PC-3 (cell line): ENCODE results near the gene PITX3. TPM values are rescaled to one million over a fixed set of nuclear protein-coding genes. Genes with fewer than 3 reads are reported as not detected.

Experiments used
- ATAC-seq: fragments of 200-7000 bp; cut with Tn5 transposase; 2 replicates; pipeline ENCODE4 v1.9.1; 2020; ENCODE audit warnings: mild to moderate bottlenecking, moderate library complexity
- BruUV-seq: library from RNA; stranded (reverse); fragments of 400-500 nt; replicated peaks from 2 replicates; lab custom pipeline; 2021; lab: Mats Ljungman, UMichigan
- CTCF ChIA-PET: fragments of 300-600 bp; sonication (Branson Sonifier 250); formaldehyde crosslinking; loops from one replicate; lab custom pipeline; 2022; ENCODE audit warnings: antibody characterized with exemption; lab: Charles Lee
- POLR2A ChIA-PET: fragments of 300-600 bp; sonication (Branson Sonifier 250); formaldehyde crosslinking; loops from one replicate; lab custom pipeline; 2022; ENCODE audit warnings: antibody characterized with exemption; ENCODE audit not compliant: unreplicated experiment; lab: Charles Lee
- DNase-seq: peaks from one replicate; pipeline ENCODE4 v3.0.0-alpha.2; 2015
- H2AFZ ChIP-seq: fragments of 300-600 bp; sonication (generic); 2 replicates; pipeline ENCODE4 v1.6.0; 2016; ENCODE audit warnings: antibody characterized with exemption, low read length
- H3F3A ChIP-seq: fragments of 300-600 bp; sonication (generic); one replicate; pipeline ENCODE4 v1.6.0; 2017; ENCODE audit warnings: antibody characterized with exemption, low read length, control low read depth, mild to moderate bottlenecking; ENCODE audit not compliant: unreplicated experiment
- H3K27ac ChIP-seq: fragments of 300-600 bp; sonication (generic); 2 replicates; pipeline ENCODE4 v1.5.1; 2016; ENCODE audit warnings: mild to moderate bottlenecking, low read length
- H3K27me3 ChIP-seq: fragments of 300-600 bp; sonication (generic); 2 replicates; pipeline ENCODE4 v1.6.1; 2016; ENCODE audit warnings: low read length, mixed read lengths
- H3K36me3 ChIP-seq: fragments of 300-600 bp; sonication (generic); 2 replicates; pipeline ENCODE4 v1.6.1; 2016; ENCODE audit warnings: low read depth, mixed run types, low read length, mixed read lengths
- H3K4me1 ChIP-seq: fragments of 300-600 bp; sonication (generic); 2 replicates; pipeline ENCODE4 v1.5.1; 2016; ENCODE audit warnings: low read length; ENCODE audit not compliant: insufficient read depth
- H3K4me2 ChIP-seq: fragments of 300-600 bp; sonication (generic); 2 replicates; pipeline ENCODE4 v1.6.0; 2016; ENCODE audit warnings: low read length
- H3K4me3 ChIP-seq: fragments of 300-600 bp; sonication (generic); 2 replicates; pipeline ENCODE4 v1.5.1; 2016; ENCODE audit warnings: mild to moderate bottlenecking, low read length, mixed read lengths
- H3K79me2 ChIP-seq: fragments of 300-600 bp; sonication (generic); 2 replicates; pipeline ENCODE4 v1.6.1; 2017; ENCODE audit warnings: low read length, mixed read lengths
- H3K9ac ChIP-seq: fragments of 300-600 bp; sonication (generic); 2 replicates; pipeline ENCODE4 v1.6.0; 2016; ENCODE audit warnings: mild to moderate bottlenecking, low read length
- H3K9me2 ChIP-seq: fragments of 300-600 bp; sonication (generic); replicated peaks from 2 replicates; pipeline ENCODE4 v1.6.1; 2016; ENCODE audit warnings: mixed run types, low read length, mixed read lengths
- H3K9me3 ChIP-seq: fragments of 300-600 bp; sonication (generic); 2 replicates; pipeline ENCODE4 v1.6.1; 2016; ENCODE audit warnings: low read length, mixed read lengths
- H4K20me1 ChIP-seq: fragments of 300-600 bp; sonication (generic); 2 replicates; pipeline ENCODE4 v1.6.1; 2016; ENCODE audit warnings: low read length, mixed read lengths
- EZH2 ChIP-seq: fragments of 300-600 bp; sonication (generic); IDR thresholded peaks from one replicate; pipeline ENCODE4 v1.6.1; 2017; ENCODE audit warnings: antibody characterized with exemption, mild to moderate bottlenecking, low read length; ENCODE audit not compliant: unreplicated experiment
- EZH2phosphoT487 ChIP-seq: fragments of 300-600 bp; sonication (generic); IDR thresholded peaks from 2 replicates; pipeline ENCODE4 v1.6.1; 2018; ENCODE audit warnings: mild to moderate bottlenecking, antibody characterized with exemption, low read length, borderline replicate concordance
- intact Hi-C: fragments of 100-400 bp; cut with micrococcal nuclease; formaldehyde crosslinking; loops from 2 replicates; pipeline ENCODE4 v1.9.0; 2023
- total RNA-seq: library from RNA; depleted of rRNA; stranded (reverse); fragments of >200 nt; gene quantifications from 2 replicates; pipeline ENCODE4 v1.2.3, GENCODE V29; 2014
- TF ChIP-seq, protein P1 (sequence below): fragments of 300-600 bp; sonication (generic); conservative IDR thresholded peaks from 2 replicates; pipeline ENCODE4 v1.5.1; 2017; ENCODE audit warnings: antibody characterized with exemption, low read depth, mild to moderate bottlenecking, low read length

PITX3 gene
- total RNA-seq, 1 experiment from 2014 or later = not detected

DNA sequence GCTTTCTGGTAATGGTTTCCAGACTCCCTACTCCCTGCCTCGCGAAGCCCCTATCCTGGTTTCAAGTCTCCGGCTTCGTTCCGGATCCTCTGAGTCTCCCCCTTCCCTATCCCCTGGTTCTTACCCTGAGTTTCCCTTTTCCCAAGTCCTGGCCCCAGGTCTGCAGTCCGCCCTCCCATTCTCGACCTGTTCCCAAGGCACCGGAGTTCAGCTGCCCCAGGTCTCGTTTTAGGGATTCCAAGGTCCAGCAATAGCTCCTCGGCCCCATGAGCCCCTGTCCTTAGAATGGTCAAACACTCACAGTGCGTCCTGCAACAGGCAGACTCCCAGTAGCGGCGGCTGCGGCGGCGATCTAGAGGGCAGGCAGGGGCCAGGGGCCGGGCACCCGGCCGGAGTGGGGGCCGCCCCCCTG is 274 bp downstream of the PITX3 start:
- ChIA-PET POLR2A (no interaction called here), CTCF (interaction anchor here (0.6 kb wide), 1 partner anchor 111 kb away, joined by 3 read pairs; no protein-coding TSS in a partner anchor)
- intact Hi-C loops = no loop called here
- peaks cover 15% of the 10 kb centered on the region for H3K4me1 ChIP-seq
- no TSS peak for BruUV-seq
- no peaks in the 10 kb centered on the region for H4K20me1 ChIP-seq
- H2AFZ ChIP-seq = peak overlapping the region; percentile 95
- H3F3A ChIP-seq = no peaks in the 10 kb centered on the region
- H3K9me2 ChIP-seq = no peaks in the 10 kb centered on the region
- peaks cover 6% of the 10 kb centered on the region for H3K79me2 ChIP-seq
- peak overlapping the region; percentile 92 for H3K4me2 ChIP-seq
- H3K4me3 ChIP-seq = peak overlapping the region; percentile 70
- TF ChIP-seq EZH2phosphoT487 = no peak
- TF ChIP-seq, protein P1, sequence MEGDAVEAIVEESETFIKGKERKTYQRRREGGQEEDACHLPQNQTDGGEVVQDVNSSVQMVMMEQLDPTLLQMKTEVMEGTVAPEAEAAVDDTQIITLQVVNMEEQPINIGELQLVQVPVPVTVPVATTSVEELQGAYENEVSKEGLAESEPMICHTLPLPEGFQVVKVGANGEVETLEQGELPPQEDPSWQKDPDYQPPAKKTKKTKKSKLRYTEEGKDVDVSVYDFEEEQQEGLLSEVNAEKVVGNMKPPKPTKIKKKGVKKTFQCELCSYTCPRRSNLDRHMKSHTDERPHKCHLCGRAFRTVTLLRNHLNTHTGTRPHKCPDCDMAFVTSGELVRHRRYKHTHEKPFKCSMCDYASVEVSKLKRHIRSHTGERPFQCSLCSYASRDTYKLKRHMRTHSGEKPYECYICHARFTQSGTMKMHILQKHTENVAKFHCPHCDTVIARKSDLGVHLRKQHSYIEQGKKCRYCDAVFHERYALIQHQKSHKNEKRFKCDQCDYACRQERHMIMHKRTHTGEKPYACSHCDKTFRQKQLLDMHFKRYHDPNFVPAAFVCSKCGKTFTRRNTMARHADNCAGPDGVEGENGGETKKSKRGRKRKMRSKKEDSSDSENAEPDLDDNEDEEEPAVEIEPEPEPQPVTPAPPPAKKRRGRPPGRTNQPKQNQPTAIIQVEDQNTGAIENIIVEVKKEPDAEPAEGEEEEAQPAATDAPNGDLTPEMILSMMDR = no peak
- TF ChIP-seq EZH2 = no peak
- H3K27ac ChIP-seq = no peak overlapping the region
- H3K9ac ChIP-seq = no peak overlapping the region
- no peaks in the 10 kb centered on the region for H3K36me3 ChIP-seq
- DNase-seq = no peak
- H3K9me3 ChIP-seq = no peaks in the 10 kb centered on the region
- no peaks in the 10 kb centered on the region for H3K27me3 ChIP-seq
- no peak for ATAC-seq

DNA sequence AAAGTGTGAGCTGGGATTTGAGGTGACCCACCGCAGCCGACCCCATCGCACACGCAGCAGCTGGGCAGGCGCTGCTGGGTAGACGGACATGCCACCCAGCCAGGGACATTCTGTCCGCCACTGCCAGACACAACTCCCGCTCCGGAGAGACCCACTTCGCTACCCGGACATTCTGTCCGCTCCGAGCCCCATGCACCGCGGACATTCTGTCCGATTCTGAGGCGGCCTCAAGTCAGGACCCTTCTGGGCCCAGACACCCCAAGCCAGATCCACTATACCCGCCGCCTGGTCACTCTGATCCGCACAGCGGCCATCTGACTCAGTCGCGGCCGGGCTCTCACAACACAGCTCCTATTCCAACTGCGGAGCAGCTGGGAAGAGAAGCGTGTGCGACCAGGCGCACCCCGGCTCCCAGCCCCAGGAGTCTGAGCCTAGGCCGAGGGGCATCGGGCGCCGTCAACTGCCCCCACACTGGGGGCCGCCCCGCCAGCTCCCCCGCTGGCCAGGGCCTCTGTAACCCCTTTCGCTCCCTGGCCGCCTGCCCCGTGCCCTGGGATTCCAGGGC is 763 bp downstream of the PITX3 start:
- Histone ChIP-seq H3K9me2 (no peaks in the 10 kb centered on the region), H3K4me2 (peak overlapping the region; percentile 92; the same call in 1 of the 2 replicates), H3K79me2 (peaks cover 1% of the 10 kb centered on the region), H3K4me1 (peaks cover 20% of the 10 kb centered on the region), H3K27me3 (no peaks in the 10 kb centered on the region), H3K4me3 (no peak overlapping the region), H4K20me1 (no peaks in the 10 kb centered on the region), H3K27ac (no peak overlapping the region), H2AFZ (no peak overlapping the region), H3F3A (no peaks in the 10 kb centered on the region), H3K9me3 (no peaks in the 10 kb centered on the region), H3K9ac (no peak overlapping the region), H3K36me3 (no peaks in the 10 kb centered on the region)
- ChIA-PET POLR2A (no interaction called here), CTCF (no interaction called here)
- intact Hi-C loops = no loop called here
- no peak for DNase-seq
- no peak for ATAC-seq
- TF ChIP-seq EZH2 = no peak
- BruUV-seq = no TSS peak

DNA sequence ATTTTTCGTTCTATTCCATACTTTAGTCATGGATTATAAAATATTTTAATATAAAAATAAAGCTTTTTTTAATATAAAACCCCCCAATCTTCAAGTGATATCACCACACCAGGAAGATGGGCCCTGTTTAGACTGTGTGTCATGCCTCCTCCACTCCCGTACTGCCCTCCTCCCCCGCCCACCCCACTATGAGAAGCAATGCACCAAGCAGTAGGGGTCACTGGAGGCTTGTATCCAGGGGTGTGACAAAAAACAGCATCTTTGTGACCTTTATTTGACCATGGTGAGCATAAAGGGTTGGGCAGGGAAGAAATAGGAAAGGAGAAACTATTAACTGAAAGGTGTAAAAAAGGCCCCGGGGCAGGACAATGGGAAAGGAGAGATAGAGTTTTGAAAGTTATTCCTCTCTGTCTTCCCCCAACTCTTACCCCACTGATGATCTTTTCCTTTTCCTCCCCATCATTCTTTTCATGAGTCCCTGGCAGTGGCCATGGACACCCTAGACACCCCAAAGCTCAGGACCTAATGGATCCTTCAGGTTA is 3.5 kb downstream of the PITX3 start:
- intact Hi-C loops = no loop called here

More for the DNA sequence above, 3.5 kb downstream of the PITX3 start:
- no peaks in the 10 kb centered on the region for H3K79me2 ChIP-seq
- no TSS peak for BruUV-seq
- CTCF ChIA-PET = no interaction called here
- H3K9me3 ChIP-seq = no peaks in the 10 kb centered on the region
- H3K4me1 ChIP-seq = peaks cover 9% of the 10 kb centered on the region
- POLR2A ChIA-PET = no interaction called here
- no peaks in the 10 kb centered on the region for H4K20me1 ChIP-seq
- TF ChIP-seq EZH2phosphoT487 (no peak), EZH2 (no peak)
- TF ChIP-seq, protein P1 = no peak
- H3K9me2 ChIP-seq = no peaks in the 10 kb centered on the region
- no peaks in the 10 kb centered on the region for H3K27me3 ChIP-seq
- no peak overlapping the region for H3K4me3 ChIP-seq
- H3F3A ChIP-seq = no peaks in the 10 kb centered on the region
- ATAC-seq (no peak), DNase-seq (no peak)
- H3K27ac ChIP-seq = no peak overlapping the region
- H3K36me3 ChIP-seq = no peaks in the 10 kb centered on the region
- H2AFZ ChIP-seq = no peak overlapping the region
- H3K4me2 ChIP-seq = no peak overlapping the region
- no peak overlapping the region for H3K9ac ChIP-seq
